ENCODE data around the gene ENTPD8.

DNA sequence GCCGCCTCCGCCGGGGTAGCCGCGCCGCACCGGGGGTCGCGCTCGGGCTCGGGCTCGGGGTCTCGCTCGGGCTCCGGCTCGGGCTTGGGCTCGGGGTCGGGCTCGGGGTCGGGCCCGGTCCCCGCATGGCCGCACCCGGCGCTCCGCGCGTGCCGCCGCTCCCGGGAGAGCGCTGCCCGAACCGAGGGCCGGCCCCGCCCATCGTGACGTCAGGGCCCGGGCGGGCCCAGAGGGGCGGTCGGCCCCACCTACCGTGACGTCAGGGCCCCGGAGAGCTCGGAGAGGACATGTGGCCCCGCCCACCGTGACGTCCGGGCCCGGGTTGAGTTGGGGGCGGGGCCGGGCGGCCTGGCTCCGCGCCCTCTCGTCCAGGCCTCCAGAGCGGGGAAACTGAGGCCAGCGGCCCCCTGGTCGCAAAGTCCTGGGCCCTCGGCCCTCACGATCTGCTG, 18.0 kb upstream of the ENTPD8 start, which contains the start of gene NSMF:
- TF ChIP-seq, protein P1, sequence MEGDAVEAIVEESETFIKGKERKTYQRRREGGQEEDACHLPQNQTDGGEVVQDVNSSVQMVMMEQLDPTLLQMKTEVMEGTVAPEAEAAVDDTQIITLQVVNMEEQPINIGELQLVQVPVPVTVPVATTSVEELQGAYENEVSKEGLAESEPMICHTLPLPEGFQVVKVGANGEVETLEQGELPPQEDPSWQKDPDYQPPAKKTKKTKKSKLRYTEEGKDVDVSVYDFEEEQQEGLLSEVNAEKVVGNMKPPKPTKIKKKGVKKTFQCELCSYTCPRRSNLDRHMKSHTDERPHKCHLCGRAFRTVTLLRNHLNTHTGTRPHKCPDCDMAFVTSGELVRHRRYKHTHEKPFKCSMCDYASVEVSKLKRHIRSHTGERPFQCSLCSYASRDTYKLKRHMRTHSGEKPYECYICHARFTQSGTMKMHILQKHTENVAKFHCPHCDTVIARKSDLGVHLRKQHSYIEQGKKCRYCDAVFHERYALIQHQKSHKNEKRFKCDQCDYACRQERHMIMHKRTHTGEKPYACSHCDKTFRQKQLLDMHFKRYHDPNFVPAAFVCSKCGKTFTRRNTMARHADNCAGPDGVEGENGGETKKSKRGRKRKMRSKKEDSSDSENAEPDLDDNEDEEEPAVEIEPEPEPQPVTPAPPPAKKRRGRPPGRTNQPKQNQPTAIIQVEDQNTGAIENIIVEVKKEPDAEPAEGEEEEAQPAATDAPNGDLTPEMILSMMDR (IDR thresholded peaks at IDR 0.05; ENCODE audit: insufficient read depth, low read length) = no peak
- TF ChIP-seq, protein P2, sequence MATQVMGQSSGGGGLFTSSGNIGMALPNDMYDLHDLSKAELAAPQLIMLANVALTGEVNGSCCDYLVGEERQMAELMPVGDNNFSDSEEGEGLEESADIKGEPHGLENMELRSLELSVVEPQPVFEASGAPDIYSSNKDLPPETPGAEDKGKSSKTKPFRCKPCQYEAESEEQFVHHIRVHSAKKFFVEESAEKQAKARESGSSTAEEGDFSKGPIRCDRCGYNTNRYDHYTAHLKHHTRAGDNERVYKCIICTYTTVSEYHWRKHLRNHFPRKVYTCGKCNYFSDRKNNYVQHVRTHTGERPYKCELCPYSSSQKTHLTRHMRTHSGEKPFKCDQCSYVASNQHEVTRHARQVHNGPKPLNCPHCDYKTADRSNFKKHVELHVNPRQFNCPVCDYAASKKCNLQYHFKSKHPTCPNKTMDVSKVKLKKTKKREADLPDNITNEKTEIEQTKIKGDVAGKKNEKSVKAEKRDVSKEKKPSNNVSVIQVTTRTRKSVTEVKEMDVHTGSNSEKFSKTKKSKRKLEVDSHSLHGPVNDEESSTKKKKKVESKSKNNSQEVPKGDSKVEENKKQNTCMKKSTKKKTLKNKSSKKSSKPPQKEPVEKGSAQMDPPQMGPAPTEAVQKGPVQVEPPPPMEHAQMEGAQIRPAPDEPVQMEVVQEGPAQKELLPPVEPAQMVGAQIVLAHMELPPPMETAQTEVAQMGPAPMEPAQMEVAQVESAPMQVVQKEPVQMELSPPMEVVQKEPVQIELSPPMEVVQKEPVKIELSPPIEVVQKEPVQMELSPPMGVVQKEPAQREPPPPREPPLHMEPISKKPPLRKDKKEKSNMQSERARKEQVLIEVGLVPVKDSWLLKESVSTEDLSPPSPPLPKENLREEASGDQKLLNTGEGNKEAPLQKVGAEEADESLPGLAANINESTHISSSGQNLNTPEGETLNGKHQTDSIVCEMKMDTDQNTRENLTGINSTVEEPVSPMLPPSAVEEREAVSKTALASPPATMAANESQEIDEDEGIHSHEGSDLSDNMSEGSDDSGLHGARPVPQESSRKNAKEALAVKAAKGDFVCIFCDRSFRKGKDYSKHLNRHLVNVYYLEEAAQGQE (IDR thresholded peaks at IDR 0.05; ENCODE audit: insufficient replicate concordance, low read depth) = no peak
